Endothelial cell of umbilical vein (primary cell): ENCODE data around the gene DPH1. TPM values are rescaled to one million over a fixed set of nuclear protein-coding genes. Genes with fewer than 3 reads are reported as not detected.

ENCODE experiments used
- BruUV-seq: library from RNA; stranded (reverse); fragments of 400-500 nt; replicated peaks from 2 replicates; lab custom pipeline; 2021; lab: Mats Ljungman, UMichigan
- CTCF ChIA-PET: fragments of 300-600, 350-600 bp; sonication (Branson Sonifier 250); formaldehyde crosslinking; loops from one replicate; lab custom pipeline; 2021; ENCODE audit warnings: antibody characterized with exemption, inconsistent platforms; lab: Charles Lee
- POLR2A ChIA-PET: fragments of 300-600, 350-600 bp; sonication (Branson Sonifier 250); formaldehyde crosslinking; loops from one replicate; lab custom pipeline; 2021; ENCODE audit warnings: antibody characterized with exemption, inconsistent platforms; lab: Charles Lee
- DNase-seq: peaks from one replicate; pipeline ENCODE4 v3.0.0-alpha.2; 2011; ENCODE audit warnings: low read depth, low spot score
- FAIRE-seq: peaks from 2 replicates; lab custom pipeline; 2011; peaks lifted over from hg19 to GRCh38; lab: Jason Lieb, UNC
- H2AFZ ChIP-seq: 2 replicates; pipeline ENCODE4 v1.6.0; 2012; ENCODE audit warnings: low read depth, low read length, control low read depth, inconsistent platforms
- H3K27ac ChIP-seq: 2 replicates; pipeline ENCODE4 v1.5.1; 2011; ENCODE audit warnings: low read depth, mild to moderate bottlenecking, control low read depth, low read length, moderate library complexity; ENCODE audit not compliant: insufficient read depth
- H3K27me3 ChIP-seq, 2 experiments: 2 replicates each; pipeline versions ENCODE4 v1.6.0 to v1.6.1; 2011; ENCODE audit warnings: low read length in 2 of 2, mixed read lengths in 1 of 2; ENCODE audit not compliant: control insufficient read depth in 2 of 2, insufficient read depth in 2 of 2
- H3K36me3 ChIP-seq, 2 experiments: 2 replicates in 1 of 2; 3 replicates in 1 of 2; pipeline ENCODE4 v1.5.1; 2011; ENCODE audit warnings: low read length in 2 of 2, mild to moderate bottlenecking in 1 of 2, moderate library complexity in 1 of 2; ENCODE audit not compliant: control insufficient read depth in 2 of 2, insufficient read depth in 2 of 2; ENCODE audit errors: extremely low read depth in 1 of 2
- H3K4me1 ChIP-seq: 3 replicates; pipeline ENCODE4 v1.5.1; 2011; ENCODE audit warnings: mild to moderate bottlenecking, low read length; ENCODE audit not compliant: control insufficient read depth, insufficient read depth; ENCODE audit errors: extremely low read depth
- H3K4me2 ChIP-seq: 2 replicates; pipeline ENCODE4 v1.6.1; 2011; ENCODE audit warnings: low read length, control low read depth, mixed read lengths; ENCODE audit not compliant: insufficient read depth
- H3K4me3 ChIP-seq, 3 experiments: fragments of 200-600 bp in 1 of 3; sonication (generic), shearing (Covaris generic) in 1 of 3; replicated peaks in 1 of 3; 2 replicates each; pipeline ENCODE4 v1.5.1; 2011 to 2016; ENCODE audit warnings: control low read depth in 3 of 3, low read length in 3 of 3, mild to moderate bottlenecking in 2 of 3, inconsistent platforms in 1 of 3, low read depth in 1 of 3, moderate library complexity in 1 of 3; ENCODE audit not compliant: insufficient read depth in 1 of 3
- H3K79me2 ChIP-seq: 2 replicates; pipeline ENCODE4 v1.6.0; 2012; ENCODE audit warnings: low read length, inconsistent platforms; ENCODE audit not compliant: control insufficient read depth, insufficient read depth
- H3K9ac ChIP-seq: replicated peaks from 2 replicates; pipeline ENCODE3; 2011; ENCODE audit warnings: low read length, control low read depth; ENCODE audit not compliant: insufficient read depth; ENCODE audit errors: extremely low read depth
- H3K9me1 ChIP-seq: replicated peaks from 3 replicates; pipeline ENCODE4 v1.6.0; 2011; ENCODE audit warnings: mild to moderate bottlenecking, low read length; ENCODE audit not compliant: control insufficient read depth, insufficient read depth; ENCODE audit errors: extremely low read depth
- H3K9me3 ChIP-seq: replicated peaks from 2 replicates; pipeline ENCODE4 v1.5.1; 2012; ENCODE audit warnings: low read length, inconsistent platforms; ENCODE audit not compliant: control insufficient read depth, insufficient read depth
- H4K20me1 ChIP-seq: replicated peaks from 2 replicates; pipeline ENCODE3; 2011; ENCODE audit warnings: mild to moderate bottlenecking, low read length; ENCODE audit not compliant: control insufficient read depth, insufficient read depth; ENCODE audit errors: extremely low read depth
- EZH2 ChIP-seq: IDR thresholded peaks from 2 replicates; pipeline ENCODE4 v1.6.1; 2012; ENCODE audit warnings: borderline replicate concordance, low read depth, mild to moderate bottlenecking, moderate library complexity, low read length, inconsistent platforms; ENCODE audit not compliant: severe bottlenecking
- FOS ChIP-seq: IDR thresholded peaks from 2 replicates; pipeline ENCODE4 v1.6.1; 2011; ENCODE audit warnings: mild to moderate bottlenecking, low read length, moderate library complexity, borderline replicate concordance; ENCODE audit not compliant: insufficient read depth
- GATA2 ChIP-seq: IDR thresholded peaks from 2 replicates; pipeline ENCODE4 v1.7.0; 2011; ENCODE audit warnings: low read depth, mild to moderate bottlenecking, moderate library complexity, mixed read lengths, low read length; ENCODE audit not compliant: insufficient read length, insufficient read depth
- JUN ChIP-seq: IDR thresholded peaks from 2 replicates; pipeline ENCODE4 v1.6.1; 2011; ENCODE audit warnings: borderline replicate concordance, low read depth; ENCODE audit not compliant: insufficient read length, insufficient read depth
- MAX ChIP-seq: IDR thresholded peaks from 2 replicates; pipeline ENCODE4 v1.6.1; 2011; ENCODE audit not compliant: insufficient read depth, insufficient read length
- MYC ChIP-seq: IDR thresholded peaks from one replicate; pipeline ENCODE4 v1.6.1; 2011; ENCODE audit warnings: mild to moderate bottlenecking, low read depth, low read length
- POLR2A ChIP-seq: IDR thresholded peaks from 2 replicates; pipeline ENCODE4 v1.6.1; 2012; ENCODE audit warnings: low read depth, mild to moderate bottlenecking, control low read depth, low read length
- POLR2AphosphoS5 ChIP-seq: IDR thresholded peaks from 2 replicates; pipeline ENCODE4 v1.6.1; 2012; ENCODE audit warnings: low read depth, mild to moderate bottlenecking, control low read depth, low read length, moderate library complexity; ENCODE audit not compliant: insufficient read depth
- dilution Hi-C: fragments of 300-500 bp; cut with MboI; formaldehyde crosslinking; loops from one replicate; pipeline ENCODE4 v1.15.0; 2019; ENCODE audit warnings: low sequenced_read_pairs; ENCODE audit not compliant: extremely low pct_ligation_motif_present
- intact Hi-C: fragments of 100-400 bp; cut with micrococcal nuclease; formaldehyde crosslinking; loops from one replicate; pipeline ENCODE4 v1.10.0; 2022
- microRNA counts: library from miRNA; unstranded; fragments of <30 nt; microRNA quantifications from one replicate; lab custom pipeline; 2016
- microRNA-seq: library from miRNA; unstranded; fragments of <30 nt; microRNA quantifications from one replicate; pipeline ENCODE4 v1.2.0, GENCODE V29; 2021; ENCODE audit warnings: borderline number of aligned reads, borderline replicate concordance
- polyA plus RNA-seq, 4 experiments: library from polyadenylated mRNA; depleted of rRNA in 3 of 4; stranded (reverse) in 3 of 4; unstranded in 1 of 4; fragments of >200 nt; gene quantifications; 2 replicates each; pipeline versions ENCODE4 v1.2.1 to v1.2.3, GENCODE V29; 2011 to 2012; ENCODE audit warnings: missing spikeins in 1 of 4
- small RNA-seq: library from RNA; depleted of rRNA; stranded (forward); fragments of <200 nt; gene quantifications from one replicate; pipeline ENCODE3, GENCODE V24; 2012; ENCODE audit warnings: low replicate concordance, low read depth; ENCODE audit not compliant: insufficient read depth, insufficient read length
- total RNA-seq: library from RNA; stranded (reverse); gene quantifications from 2 replicates; pipeline ENCODE4 v1.2.3, GENCODE V29; 2021
- TF ChIP-seq, protein P1 (sequence below), 2 donors: IDR thresholded peaks; 1 replicate in 1 of 2; 2 replicates in 1 of 2; pipeline ENCODE4 v1.5.1; 2011; ENCODE audit warnings: low read length in 2 of 2, mild to moderate bottlenecking in 2 of 2, moderate library complexity in 2 of 2, control low read depth in 1 of 2, inconsistent platforms in 1 of 2, low read depth in 1 of 2; ENCODE audit not compliant: insufficient read depth in 1 of 2; ENCODE audit errors: extremely low read depth in 1 of 2

DPH1 gene
- total and polyA plus RNA-seq, 2 donors (not counting 3 experiments of a cell fraction or from before 2014, with no cell fraction given): 37.8 to 45.6 TPM

GRCh38 chr17:2093349-2093748 lies 63.4 kb downstream of the DPH1 start:
- H2AFZ ChIP-seq: no peak overlapping the region
- DNase-seq (no peak), FAIRE-seq (no peak)
- peaks cover 30% of the 10 kb centered on the region for H3K4me1 ChIP-seq
- BruUV-seq: no TSS peak
- H3K27ac ChIP-seq: no peak overlapping the region
- ChIA-PET CTCF (interaction anchor here (0.9 to 4.0 kb wide), 4 partner anchors 29 to 152 kb away, joined by 3 to 93 read pairs (median 4); no protein-coding TSS in a partner anchor), POLR2A (no interaction called here)
- TF ChIP-seq POLR2AphosphoS5 (no peak), JUN (no peak), FOS (no peak), MAX (no peak), GATA2 (no peak), MYC (no peak), POLR2A (no peak), EZH2 (no peak)
- TF ChIP-seq, protein P1, sequence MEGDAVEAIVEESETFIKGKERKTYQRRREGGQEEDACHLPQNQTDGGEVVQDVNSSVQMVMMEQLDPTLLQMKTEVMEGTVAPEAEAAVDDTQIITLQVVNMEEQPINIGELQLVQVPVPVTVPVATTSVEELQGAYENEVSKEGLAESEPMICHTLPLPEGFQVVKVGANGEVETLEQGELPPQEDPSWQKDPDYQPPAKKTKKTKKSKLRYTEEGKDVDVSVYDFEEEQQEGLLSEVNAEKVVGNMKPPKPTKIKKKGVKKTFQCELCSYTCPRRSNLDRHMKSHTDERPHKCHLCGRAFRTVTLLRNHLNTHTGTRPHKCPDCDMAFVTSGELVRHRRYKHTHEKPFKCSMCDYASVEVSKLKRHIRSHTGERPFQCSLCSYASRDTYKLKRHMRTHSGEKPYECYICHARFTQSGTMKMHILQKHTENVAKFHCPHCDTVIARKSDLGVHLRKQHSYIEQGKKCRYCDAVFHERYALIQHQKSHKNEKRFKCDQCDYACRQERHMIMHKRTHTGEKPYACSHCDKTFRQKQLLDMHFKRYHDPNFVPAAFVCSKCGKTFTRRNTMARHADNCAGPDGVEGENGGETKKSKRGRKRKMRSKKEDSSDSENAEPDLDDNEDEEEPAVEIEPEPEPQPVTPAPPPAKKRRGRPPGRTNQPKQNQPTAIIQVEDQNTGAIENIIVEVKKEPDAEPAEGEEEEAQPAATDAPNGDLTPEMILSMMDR (IDR thresholded peaks at IDR 0.05; ENCODE audit: extremely low read depth in 1 of 2, insufficient read depth in 1 of 2, low read depth in 1 of 2, low read length in 2 of 2): no peak
- H3K4me2 ChIP-seq: no peak overlapping the region
- no peak overlapping the region for H3K4me3 ChIP-seq
- no peaks in the 10 kb centered on the region for H4K20me1 ChIP-seq
- H3K9ac ChIP-seq: no peak overlapping the region
- no peaks in the 10 kb centered on the region for H3K36me3 ChIP-seq
- intact Hi-C loops: no loop called here
- H3K79me2 ChIP-seq: no peaks in the 10 kb centered on the region
- H3K9me1 ChIP-seq: no peaks in the 10 kb centered on the region
- no peaks in the 10 kb centered on the region for H3K9me3 ChIP-seq
- no peaks in the 10 kb centered on the region for H3K27me3 ChIP-seq
- dilution Hi-C loops: no loop called here

MicroRNAs within 50 kb of the gene (microRNA counts, 767-probe panel; counts per million panel counts)
- microRNA hsa-miR-132-3p (lab: Ali Mortazavi, UCI): 723 counts per million, percentile 96 among the panel's probes with 10 or more counts
- microRNA hsa-miR-212-3p (lab: Ali Mortazavi, UCI): 723 counts per million, percentile 96 among the panel's probes with 10 or more counts

Small RNA genes lying within 50 kb of the gene (microRNA-seq; reads per million reads assigned to microRNA genes)
- gene MIR132 (224 reads per million, percentile 68 among the genes with 10 or more reads in this experiment), gene MIR212 (1.5 reads per million)

Small RNA genes lying within 50 kb of the gene (small RNA-seq; reads per million reads assigned to genes)
- gene AC090617.9: not detected
- gene MIR132: 0.88 reads per million
- gene MIR212: not detected
- gene OVCA2: not detected

Other genes with a start within 250 kb of the DPH1 start
- gene SMYD4, start 200.3 kb upstream of the DPH1 start, total RNA-seq: 11.5 and 14.6 TPM in 2 replicates
- 5.3 and 6.0 TPM in 2 replicates for gene SMYD4, start 200.3 kb upstream of the DPH1 start, polyA plus RNA-seq
- 123 and 137 TPM in 2 replicates for gene RPA1, start 200.1 kb upstream of the DPH1 start, total RNA-seq
- 48.9 and 50.5 TPM in 2 replicates for gene RPA1, start 200.1 kb upstream of the DPH1 start, polyA plus RNA-seq
- gene RTN4RL1, start 4.8 kb upstream of the DPH1 start, total RNA-seq: not detected in 2 replicates
- 0.03 and 0.04 TPM in 2 replicates for gene RTN4RL1, start 4.8 kb upstream of the DPH1 start, polyA plus RNA-seq
- 40.9 and 41.3 TPM in 2 replicates for gene OVCA2, start 11.9 kb downstream of the DPH1 start, total RNA-seq
- gene OVCA2, start 11.9 kb downstream of the DPH1 start, polyA plus RNA-seq: 84.2 and 102 TPM in 2 replicates
- 25.8 and 35.5 TPM in 2 replicates for gene HIC1, start 24.9 kb downstream of the DPH1 start, total RNA-seq
- 18.2 and 20.2 TPM in 2 replicates for gene HIC1, start 24.9 kb downstream of the DPH1 start, polyA plus RNA-seq